GM12875 (cell line): Measurements from ENCODE around the gene ANKLE1.
"Not testable (repeated sequence)": the region's sequence is repeated elsewhere in the genome, so short reads cannot be mapped to it uniquely, and the experiment has no call there.

Experiments used
- H3K4me3 ChIP-seq: one replicate; pipeline ENCODE4 v1.5.1; 2011; ENCODE audit warnings: low read depth, low read length, control low read depth
- TF ChIP-seq, protein P1 (sequence below): IDR thresholded peaks from 2 replicates; pipeline ENCODE4 v1.5.1; 2011; ENCODE audit warnings: low read depth, mild to moderate bottlenecking, control low read depth, inconsistent platforms, low read length, moderate library complexity, borderline replicate concordance; ENCODE audit not compliant: insufficient read depth

Gene ANKLE1

DNA sequence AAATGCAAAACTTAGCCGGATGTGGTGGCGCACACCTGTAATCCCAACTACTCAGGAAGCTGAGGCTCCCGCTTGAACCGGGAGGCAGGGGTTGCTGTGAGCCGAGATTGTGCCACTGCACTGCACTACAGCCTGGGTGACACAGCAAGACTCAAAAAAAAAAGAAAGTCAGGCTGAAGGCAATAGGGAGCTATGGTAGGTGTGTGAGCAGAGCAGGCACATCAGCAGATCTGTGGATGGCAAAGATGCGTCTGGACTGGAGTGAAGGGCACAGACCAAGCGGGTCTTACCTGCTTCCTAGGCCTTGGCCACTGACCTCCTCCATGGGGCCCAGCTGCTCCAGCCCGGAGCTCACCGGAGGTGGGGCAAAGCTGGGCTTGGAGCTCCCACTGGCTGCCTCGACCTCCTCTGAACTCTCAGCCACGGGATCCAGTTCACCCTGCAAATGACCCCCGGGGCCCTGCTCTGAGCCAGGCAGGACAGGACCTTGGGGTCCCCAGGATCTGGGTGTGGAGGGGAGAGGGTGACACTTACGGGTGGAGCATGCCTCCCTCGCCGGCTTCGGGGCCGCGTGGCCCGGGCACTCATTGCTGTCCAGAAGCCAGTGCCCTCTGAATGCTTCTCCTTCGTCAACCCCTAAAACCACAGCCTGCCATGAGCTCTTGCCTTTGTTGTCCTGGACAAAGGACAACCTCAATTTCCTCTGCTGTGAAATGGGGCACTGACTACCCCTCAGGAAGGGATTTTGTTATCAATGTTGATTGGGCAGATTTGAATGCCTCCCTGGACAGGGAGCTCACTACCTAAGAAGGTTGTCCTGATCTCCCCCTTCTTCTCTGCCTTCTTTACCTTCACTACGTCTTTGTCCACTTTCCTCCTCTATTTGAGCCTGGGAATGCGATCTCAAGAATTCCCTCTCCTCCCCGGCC, 17.7 kb upstream of the ANKLE1 start:
- TF ChIP-seq, protein P1, sequence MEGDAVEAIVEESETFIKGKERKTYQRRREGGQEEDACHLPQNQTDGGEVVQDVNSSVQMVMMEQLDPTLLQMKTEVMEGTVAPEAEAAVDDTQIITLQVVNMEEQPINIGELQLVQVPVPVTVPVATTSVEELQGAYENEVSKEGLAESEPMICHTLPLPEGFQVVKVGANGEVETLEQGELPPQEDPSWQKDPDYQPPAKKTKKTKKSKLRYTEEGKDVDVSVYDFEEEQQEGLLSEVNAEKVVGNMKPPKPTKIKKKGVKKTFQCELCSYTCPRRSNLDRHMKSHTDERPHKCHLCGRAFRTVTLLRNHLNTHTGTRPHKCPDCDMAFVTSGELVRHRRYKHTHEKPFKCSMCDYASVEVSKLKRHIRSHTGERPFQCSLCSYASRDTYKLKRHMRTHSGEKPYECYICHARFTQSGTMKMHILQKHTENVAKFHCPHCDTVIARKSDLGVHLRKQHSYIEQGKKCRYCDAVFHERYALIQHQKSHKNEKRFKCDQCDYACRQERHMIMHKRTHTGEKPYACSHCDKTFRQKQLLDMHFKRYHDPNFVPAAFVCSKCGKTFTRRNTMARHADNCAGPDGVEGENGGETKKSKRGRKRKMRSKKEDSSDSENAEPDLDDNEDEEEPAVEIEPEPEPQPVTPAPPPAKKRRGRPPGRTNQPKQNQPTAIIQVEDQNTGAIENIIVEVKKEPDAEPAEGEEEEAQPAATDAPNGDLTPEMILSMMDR, result no peak
- H3K4me3 ChIP-seq, result no peak overlapping the region

DNA sequence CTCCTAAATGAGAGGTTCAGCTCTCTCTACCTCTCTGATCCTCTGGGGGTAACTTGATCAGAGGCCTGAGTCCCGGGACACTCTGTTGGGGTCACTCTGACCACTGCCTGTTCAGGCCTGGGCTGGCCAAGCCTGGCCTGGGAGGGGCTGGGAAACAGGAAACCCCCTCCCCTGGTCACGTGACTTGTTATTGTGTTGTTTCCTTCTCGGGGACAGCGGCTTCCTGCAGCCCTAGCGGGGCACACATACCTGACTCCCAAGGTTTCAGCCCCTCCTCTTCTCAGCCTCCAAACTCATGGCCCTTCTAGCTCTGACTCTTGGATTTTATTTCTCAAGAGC, 17.1 kb upstream of the ANKLE1 start, which contains the start of gene USHBP1:
TSS of gene USHBP1 (minus strand) at position 105 of the 339 bp plus-strand sequence. CDS start 446 bp downstream, outside the sequence.
- no peak within 1 kb of the TSS for H3K4me3 ChIP-seq
- TF ChIP-seq, protein P1, result no peak

DNA sequence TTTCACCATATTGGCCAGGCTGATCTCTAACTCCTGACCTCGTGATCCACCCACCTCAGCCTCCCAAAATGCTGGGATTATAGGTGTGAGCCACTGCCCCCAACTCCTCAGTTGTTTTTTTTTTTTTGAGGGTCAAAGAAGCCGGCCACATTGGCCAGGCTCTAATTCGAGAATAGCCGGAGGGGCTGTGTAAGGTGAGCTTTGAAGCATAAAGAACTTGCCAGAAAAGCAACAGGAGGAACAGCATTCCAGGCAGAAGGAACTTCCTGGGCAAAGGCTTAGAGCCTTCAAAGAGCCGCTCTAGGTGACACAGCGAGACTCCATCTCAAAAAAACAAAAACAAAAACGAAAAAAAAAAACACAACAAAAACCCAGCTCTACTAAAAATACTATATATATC, 15.7 kb upstream of the ANKLE1 start:
- no peak overlapping the region for H3K4me3 ChIP-seq
- TF ChIP-seq, protein P1, result no peak

DNA sequence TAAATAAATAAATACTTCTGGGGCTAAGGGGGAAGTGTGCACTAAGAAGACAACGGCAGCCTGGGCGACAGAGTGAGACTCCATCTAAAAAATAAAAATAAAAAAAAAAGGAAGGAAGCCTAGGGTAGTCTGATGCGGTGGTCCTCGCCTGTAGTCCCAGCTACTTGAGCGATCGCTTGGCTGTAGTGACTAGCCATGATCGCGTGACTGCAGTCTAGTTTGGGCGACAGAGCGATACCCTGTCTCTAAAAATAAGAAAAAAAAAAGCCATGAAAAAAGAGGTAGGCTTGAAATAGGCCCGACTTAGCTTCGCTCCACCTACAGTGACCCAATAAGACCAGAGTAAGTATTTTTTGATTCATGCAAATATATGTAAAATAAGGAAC, 15.1 kb upstream of the ANKLE1 start:
- H3K4me3 ChIP-seq, result peak overlapping the region; percentile 24
- TF ChIP-seq, protein P1, result no peak

DNA sequence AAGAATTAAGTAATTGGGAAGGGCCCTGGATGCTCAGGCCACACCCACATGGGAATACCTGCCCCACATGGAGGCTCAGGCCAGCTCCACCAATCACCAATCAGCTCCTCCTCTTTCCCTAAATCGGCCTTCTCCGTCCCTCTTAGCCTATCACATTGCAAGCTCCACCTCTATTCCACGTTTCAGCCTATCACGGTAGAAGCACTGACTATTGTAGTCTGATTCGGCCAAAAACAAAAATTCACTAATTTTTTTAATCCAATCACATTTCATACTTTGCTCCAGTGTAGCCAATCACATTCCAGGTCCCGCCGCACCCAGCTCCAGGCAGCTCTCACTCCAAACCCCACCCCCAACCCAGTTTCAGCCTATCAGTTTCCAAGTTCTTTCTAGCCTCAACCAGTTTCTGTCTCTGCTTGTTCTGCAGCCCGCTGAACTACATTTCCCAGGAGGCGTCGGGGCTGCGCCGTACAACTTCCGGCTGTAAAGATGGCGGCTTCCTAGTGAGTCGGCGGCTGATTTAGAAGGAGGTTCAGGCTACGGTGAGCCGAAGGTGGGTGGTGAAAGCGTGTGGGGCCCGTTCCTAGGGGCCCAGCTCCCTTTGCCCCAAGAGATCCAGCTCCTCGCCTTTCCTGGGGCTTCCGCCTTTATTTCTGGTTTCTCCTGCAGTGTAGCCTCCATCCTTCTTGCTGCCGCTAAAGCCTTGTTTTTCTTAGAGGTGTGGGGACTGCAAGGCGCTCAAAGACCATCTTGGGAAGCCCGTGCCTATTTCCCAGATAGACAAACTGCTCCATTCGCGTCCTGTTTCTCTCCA, 14.5 kb upstream of the ANKLE1 start, which contains the start of gene BABAM1:
TSS of gene BABAM1 (plus strand) at position 469 of the 814 bp plus-strand sequence. CDS start 1,364 bp downstream, outside the sequence.
- H3K4me3 ChIP-seq, result peak within 1 kb of the TSS; percentile 71

DNA sequence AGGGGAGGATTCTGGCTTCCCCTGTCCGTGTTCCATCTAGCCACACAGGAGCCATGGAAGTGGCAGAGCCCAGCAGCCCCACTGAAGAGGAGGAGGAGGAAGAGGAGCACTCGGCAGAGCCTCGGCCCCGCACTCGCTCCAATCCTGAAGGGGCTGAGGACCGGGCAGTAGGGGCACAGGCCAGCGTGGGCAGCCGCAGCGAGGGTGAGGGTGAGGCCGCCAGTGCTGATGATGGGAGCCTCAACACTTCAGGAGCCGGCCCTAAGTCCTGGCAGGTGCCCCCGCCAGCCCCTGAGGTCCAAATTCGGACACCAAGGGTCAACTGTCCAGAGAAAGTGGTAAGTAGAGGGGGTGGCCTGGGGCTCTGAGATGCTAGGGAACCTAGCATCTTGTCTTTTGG, 12.9 kb upstream of the ANKLE1 start:
- TF ChIP-seq, protein P1, result no peak
- H3K4me3 ChIP-seq, result no peak overlapping the region

More for the DNA sequence above, 14.5 kb upstream of the ANKLE1 start, which contains the start of gene BABAM1:
- TF ChIP-seq, protein P1, result no peak

DNA sequence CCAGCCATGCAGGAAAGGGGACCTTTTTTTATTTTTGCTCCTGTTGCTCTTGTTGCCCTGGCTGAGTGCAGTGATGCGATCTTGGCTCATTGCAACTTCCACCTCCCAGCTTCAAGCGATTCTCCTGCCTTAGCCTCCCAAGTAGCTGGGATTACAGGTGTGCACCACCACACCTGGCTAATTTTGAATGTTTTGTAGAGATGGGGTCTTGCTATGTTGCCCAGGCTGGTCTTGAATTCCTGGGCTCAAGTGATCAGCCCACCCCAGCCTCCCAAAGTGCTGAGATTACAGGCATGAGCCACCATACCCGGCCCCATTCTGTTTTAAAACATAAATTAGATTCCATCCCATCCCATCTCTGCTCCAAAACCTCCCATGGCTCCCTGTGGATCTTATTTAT, 6.8 kb upstream of the ANKLE1 start:
- not testable (repeated sequence) for H3K4me3 ChIP-seq
